Kidney glomerular epithelial cell (primary cell): ENCODE results near the gene SKIC3.

Source experiments
- DNase-seq: peaks from one replicate; lab custom pipeline; 2025; lab: John Stamatoyannopoulos, UW

Gene SKIC3

DNA sequence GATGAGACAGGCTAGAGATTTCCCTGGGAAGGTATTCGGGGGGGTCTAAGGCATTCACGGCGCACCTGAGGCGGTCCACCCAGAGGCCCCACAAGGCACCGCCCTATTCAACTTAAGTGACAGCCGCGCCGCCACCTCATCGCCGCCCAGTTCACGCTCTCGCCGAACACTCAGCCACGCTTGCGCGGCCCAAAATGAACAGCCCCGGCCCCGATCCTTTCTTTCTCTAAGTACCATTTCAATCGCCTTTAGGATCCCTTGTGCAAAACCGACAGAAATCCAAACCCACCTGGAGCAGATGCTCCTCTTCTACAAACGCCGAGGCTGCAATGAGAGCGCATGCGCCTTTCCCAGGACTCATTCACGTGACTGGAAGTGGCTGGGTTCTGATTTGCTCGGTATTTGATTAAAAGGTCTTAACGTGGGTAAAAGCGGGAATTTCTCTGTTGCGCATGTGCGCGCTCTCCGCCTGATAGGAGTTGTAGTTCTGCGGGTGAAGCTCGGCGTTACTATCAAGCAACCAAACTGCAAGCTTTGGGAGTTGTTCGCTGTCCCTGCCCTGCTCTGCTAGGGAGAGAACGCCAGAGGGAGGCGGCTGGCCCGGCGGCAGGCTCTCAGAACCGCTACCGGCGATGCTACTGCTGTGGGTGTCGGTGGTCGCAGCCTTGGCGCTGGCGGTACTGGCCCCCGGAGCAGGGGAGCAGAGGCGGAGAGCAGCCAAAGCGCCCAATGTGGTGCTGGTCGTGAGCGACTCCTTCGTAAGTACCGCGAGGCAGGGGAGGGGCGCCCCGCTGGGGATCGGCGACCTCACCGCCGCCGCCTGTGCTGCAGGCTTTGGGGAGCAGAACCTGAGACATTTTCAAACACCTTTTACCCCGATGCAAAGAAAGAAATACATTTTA lies at the start of gene SKIC3, which contains the start of gene ARSK:
TSS of gene SKIC3 (minus strand) at position 331 of the 902 bp plus-strand sequence. CDS start 7,827 bp downstream, outside the sequence.
TSS of gene ARSK (plus strand) at position 455 of the 902 bp plus-strand sequence. CDS start at position 633, 178 bp downstream.
- DNase-seq, result peak; percentile 99

DNA sequence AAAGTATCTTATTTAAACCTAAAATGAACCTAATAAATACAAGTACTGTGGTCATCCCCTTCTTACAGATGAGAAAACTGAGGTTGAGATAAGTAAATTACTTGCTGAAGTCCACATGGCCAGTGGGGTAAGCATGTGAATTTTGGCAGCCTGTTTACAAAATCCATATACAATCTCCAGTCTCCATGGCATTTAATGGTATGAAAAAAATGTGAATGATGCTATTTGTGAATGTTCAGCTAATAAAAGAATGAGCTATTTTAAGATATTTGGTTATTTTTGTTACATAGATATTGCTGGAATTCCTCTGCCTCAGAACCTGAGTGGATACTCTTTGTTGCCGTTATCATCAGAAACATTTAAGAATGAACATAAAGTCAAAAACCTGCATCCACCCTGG lies 45.8 kb upstream of the SKIC3 start:
- DNase-seq, result no peak

DNA sequence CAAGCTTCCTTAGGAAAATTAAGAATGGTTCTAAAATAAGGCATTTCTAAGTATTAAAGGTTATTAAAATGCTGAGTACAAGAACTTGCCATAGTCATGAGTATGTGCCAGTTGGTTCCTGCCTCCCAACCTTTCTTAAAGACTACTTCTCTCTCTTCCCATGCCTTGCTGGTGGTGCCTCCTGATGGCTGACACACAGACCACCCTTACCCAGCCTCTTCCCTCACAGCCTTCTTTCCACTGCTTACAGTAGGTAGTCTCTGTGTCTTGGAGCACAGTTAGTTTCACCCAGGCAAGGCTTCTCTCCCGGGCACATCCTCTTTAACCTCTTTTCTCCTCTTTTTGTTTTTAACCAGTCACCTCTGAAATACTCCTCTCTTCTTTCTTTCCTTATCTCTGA lies 44.5 kb upstream of the SKIC3 start:
- no peak for DNase-seq

DNA sequence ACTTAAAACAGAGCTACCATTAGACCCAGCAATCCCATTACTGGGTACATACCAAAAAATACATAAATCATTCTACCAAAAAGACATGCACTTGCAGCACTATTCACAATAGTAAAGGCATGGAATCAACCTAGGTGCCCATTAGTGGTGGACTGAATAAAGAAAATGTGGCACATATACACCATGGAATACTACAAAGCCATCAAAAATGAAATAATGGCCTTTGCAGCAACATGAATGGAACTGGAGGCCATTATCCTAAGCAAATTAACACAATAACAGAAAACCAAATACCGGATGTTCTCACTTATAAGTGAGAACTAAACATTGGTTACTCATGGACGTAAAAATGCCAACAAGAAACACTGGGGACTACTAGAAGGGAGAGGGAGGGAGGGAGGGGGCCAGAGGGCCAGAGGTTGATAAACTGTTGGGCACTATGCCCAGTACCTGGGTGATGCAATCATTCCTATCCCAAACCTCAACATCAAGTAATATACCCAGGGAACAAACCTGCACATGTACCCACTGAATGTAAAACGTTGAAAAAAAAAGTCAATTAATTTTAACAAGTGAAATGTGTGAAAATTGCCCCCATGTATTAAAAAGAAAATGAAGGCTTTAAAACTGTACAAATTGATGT lies 40.6 kb upstream of the SKIC3 start:
- DNase-seq, result no peak

DNA sequence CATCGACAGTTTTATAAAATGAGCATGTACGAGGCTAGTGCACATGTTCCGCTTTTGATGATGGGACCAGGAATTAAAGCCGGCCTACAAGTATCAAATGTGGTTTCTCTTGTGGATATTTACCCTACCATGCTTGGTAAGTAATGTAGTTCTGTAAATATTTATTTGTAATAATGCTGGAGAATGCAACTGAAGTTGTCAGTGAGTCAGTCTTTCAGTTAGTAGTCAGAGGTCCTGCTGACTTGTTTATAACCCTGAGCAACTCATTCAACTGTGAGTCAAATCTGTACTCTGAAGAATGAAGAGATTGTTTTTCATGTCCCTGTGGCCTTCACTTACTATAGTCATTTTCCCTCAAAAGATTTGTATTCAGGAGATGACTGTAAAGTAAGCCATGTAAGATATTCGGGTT lies 36.7 kb upstream of the SKIC3 start:
- DNase-seq, result peak; percentile 25

GRCh38 chr5:95590880-95591279 lies 36.1 kb upstream of the SKIC3 start:
- no peak for DNase-seq

GRCh38 chr5:95583992-95584391 lies 29.2 kb upstream of the SKIC3 start:
- DNase-seq, result no peak

DNA sequence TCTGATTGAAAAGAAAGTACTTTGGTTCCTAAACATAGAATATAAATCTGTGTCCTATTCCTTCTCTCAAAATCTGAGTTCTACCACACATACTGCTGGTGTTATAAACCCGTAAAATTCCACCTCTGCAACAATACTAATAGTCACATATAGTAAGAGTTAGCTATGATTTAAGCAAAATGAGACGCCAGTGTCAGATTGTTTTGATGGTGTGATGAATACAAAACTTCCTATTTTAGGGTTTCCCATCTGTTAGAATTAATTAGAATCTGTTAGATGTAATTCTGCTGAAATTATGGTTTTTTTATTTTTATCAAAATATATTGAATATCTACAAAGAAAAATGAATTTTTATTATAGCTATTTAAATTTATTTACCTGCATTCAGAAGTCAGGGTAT lies 26.8 kb upstream of the SKIC3 start:
- no peak for DNase-seq

DNA sequence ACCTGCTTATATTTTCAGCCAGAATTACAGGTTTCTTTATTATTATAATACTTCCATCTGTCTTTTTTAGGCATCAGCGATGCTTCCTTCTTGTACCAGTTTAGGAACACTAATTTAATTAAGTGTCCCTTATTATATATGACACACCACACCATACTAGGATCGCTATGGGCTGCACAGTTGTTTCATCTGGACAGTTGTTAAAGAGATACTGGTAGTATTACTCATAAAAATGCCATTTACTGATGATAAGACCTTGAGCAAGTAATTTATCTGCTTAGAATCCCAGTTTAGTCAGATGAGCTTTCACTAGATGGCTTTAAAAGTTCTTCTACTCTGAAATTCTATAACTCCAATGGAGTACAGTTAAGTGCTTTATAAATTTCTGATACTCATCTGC lies 17.2 kb upstream of the SKIC3 start:
- DNase-seq, result no peak

DNA sequence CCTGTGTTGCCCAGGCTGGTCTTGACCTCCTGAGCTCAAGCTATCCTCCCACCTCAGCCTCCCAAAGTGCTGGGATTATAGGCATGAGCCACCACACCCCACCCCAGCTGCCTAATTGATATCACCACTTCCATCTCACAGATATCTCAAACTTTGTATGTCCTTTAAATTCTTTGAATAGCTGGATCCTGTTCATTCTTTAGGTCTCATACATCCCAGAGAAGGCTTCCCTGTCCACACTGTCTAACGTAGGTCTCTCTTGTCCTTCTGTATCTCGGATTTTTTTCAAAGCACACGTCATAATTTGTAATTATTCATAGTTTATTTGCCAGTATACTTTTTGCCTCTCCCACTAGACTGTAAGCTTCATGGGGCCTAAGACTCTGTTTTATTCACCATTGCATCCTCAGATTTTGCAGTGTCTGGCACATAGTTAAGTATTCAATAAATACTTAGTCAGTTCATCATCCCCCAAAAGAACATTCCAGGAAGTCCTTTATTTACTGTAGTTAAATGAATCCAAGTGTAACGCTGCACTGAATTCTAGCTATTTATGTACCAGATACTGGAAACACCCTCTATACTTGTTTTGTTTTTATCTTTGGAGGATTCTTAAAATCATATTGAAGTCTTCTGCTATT lies 10.6 kb upstream of the SKIC3 start:
- DNase-seq, result peak; percentile 37

GRCh38 chr5:95564450-95564849 lies 9.7 kb upstream of the SKIC3 start:
- DNase-seq, result no peak

DNA sequence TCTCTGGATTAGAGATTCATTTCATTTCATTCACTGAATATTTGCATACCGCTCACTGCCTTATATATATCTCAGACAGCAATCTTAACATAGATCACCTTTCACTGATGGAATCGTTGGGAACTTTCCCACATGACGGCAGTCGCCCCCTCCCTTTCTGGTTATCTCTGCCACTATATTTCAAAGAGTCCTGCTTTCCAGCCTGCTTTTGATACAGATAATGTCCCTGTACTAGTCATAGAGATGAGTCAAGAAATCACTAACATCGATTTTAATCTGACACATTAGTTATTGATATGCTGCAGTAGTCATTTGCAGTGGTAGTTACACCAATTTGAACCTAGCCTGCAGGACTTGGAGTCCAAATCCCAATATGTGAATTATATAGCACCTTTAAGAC lies 8.6 kb upstream of the SKIC3 start:
- DNase-seq, result no peak

DNA sequence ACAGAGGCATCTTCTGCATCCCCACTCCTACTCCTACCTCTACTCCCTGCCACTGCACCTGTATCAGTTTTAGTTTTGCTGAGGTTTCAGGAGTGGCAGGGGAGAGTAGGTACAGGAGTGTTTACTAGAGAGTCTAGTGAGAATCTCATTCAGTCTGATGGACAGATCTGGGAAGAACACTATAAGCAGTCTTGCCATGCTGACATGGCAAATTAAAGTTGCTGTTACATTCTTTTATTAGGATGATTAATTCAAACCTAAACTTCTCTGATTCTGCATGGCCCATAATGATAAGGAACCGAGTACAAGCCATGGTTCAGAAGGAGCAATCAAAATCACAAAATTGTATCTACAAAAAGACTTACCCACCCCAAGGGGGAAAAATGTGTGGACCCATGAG lies 7.5 kb upstream of the SKIC3 start:
- DNase-seq, result no peak

GRCh38 chr5:95557841-95558240 lies 3.1 kb upstream of the SKIC3 start:
- no peak for DNase-seq

DNA sequence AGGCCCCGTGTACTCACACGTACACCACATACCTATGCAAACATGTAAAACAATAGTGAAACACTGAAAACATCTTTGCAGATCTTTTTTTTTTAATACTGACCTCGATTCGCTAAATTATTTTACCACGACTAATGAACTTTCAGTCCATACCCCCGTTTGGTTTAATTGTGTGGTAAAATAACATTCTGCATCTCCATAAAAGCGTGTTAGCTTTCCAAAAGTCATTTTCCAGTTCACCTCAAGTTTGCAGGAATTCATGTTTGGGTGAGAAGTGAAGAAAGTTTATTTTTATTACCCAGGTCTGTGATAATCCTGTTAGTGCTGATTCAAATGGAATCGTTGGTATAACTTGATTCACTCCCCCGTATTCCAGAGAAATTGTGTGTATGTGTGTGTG lies 776 bp upstream of the SKIC3 start:
- DNase-seq, result peak; percentile 12

DNA sequence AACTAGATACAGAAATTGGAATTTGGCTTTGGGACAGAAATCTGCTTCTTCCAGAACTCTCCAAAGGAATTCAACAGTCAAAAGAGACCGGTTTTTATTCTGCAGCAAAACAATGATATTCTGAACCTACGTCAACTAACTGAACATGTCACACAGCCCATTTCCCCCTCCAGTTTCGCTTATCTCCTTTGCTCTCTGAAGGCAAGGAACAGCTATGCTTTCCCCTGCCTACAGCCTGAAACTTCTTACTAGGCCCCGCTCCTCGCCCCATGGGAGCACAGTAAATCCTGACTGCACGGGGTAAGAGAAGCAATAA lies 488 bp downstream of the SKIC3 start:
- no peak for DNase-seq

DNA sequence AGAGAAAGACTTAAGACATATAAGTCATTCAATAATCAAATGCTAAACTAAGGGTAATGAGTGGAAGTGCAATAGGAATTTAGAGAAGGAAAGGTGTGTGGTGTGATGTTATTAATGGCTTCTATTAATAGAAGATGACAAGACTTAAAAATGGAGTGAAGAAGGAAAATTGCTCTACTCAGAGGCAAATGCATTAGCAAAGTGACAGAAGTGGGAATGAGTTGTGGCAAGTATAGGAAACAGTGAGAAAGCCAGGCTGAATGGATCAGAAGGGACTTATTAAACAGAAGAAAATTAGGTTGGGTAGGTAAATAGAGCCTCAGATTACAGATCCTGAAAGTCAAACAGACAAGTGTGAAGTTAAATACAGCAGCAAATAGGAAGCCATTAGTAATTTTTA lies 5.7 kb downstream of the SKIC3 start:
- no peak for DNase-seq

GRCh38 chr5:95543017-95543705 lies 11.6 kb downstream of the SKIC3 start:
- no peak for DNase-seq

- DNase-seq, result no peak
Observed at GRCh38 chr5:95537501-95537900, 17.3 kb downstream of the SKIC3 start.

- DNase-seq, result no peak
Observed at GRCh38 chr5:95533761-95534160, 21.0 kb downstream of the SKIC3 start.

DNA sequence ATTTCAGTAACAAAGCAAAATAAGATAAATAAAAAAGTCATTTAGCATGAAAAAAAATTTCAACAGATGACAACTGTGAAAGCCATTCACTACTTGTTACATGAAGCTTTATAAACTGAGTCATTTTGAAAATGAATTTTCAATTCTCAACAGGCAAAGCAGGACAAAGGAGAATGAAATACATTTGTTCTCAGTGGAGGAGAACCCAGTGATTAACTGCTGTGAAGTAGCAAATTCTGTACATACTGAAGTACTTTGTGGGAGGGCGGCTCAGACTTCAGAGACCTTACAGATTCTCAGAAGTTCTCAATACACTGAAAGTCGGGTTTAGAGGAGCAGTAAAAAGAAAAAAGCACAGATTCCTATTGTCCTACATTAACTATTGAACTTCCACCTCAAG lies 21.7 kb downstream of the SKIC3 start:
- DNase-seq, result no peak

DNA sequence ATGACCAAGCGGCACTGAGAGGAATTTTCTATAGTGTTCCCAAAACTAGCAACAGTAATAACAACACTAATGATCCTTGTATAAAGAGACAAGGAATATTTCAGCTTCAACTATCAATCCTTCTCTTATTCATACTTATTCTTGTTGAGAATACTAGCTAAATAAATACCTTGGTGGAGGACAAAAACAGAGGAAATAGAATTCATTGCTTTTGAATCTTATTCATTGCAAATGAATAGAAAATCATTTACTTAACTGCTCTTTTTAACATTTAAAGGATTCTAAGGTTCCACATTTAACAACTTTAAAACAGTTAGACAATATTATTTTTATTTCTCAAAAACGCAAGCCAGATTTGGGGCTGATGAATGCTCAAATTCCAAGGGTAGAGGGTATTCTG lies 22.4 kb downstream of the SKIC3 start:
- no peak for DNase-seq
